HEK293 (cell line): ENCODE data around the gene VPS26C.
A peak's percentile ranks its signal among the peaks of the same experiment; 100 is the strongest.

Experiments used
- CTCF ChIA-PET: fragments of 350-600 bp; formaldehyde crosslinking; extraction: SDS; loops from one replicate; lab custom pipeline; 2021; ENCODE audit warnings: antibody characterized with exemption; lab: Yijun Ruan, JAX
- POLR2A ChIA-PET: fragments of 300-600 bp; formaldehyde crosslinking; extraction: SDS; loops from one replicate; lab custom pipeline; 2020; ENCODE audit warnings: antibody characterized with exemption, inconsistent platforms; lab: Yijun Ruan, JAX
- H3K27ac ChIP-seq: fragments of 200-500 bp; sonication (Bioruptor generic); 2 replicates; pipeline ENCODE4 v1.5.1; 2014; ENCODE audit warnings: low read depth, low read length, control low read depth, inconsistent platforms; ENCODE audit errors: extremely low read depth
- H3K36me3 ChIP-seq, 2 experiments: fragments of 200-500 bp in 1 of 2; sonication (Bioruptor generic) in 1 of 2; 1 replicate in 1 of 2; 2 replicates in 1 of 2; pipeline ENCODE4 v1.5.1; 2014 to 2017; ENCODE audit warnings: inconsistent platforms in 2 of 2, low read length in 2 of 2; ENCODE audit not compliant: control insufficient read depth in 2 of 2, insufficient read depth in 1 of 2
- H3K4me1 ChIP-seq: fragments of 200-500 bp; sonication (Bioruptor generic); 2 replicates; pipeline ENCODE4 v1.5.1; 2014; ENCODE audit warnings: mild to moderate bottlenecking, low read length, inconsistent platforms; ENCODE audit not compliant: control insufficient read depth, insufficient read depth
- H3K4me3 ChIP-seq: 2 replicates; pipeline ENCODE4 v1.5.1; 2011; ENCODE audit warnings: low read depth, mild to moderate bottlenecking, control low read depth, low read length, moderate library complexity
- H3K9me3 ChIP-seq: fragments of 200-500 bp; sonication (Bioruptor generic); 2 replicates; pipeline ENCODE4 v1.5.1; 2014; ENCODE audit warnings: low read depth, low read length, inconsistent platforms; ENCODE audit not compliant: control insufficient read depth, insufficient read depth
- GLI2 ChIP-seq: fragments of 450-650 bp; formaldehyde crosslinking; IDR thresholded peaks from 2 replicates; pipeline ENCODE4; 2017; ENCODE audit warnings: missing biosample characterization, missing genetic modification characterization, low read depth, borderline replicate concordance
- PRDM1 ChIP-seq: fragments of 450-650 bp; formaldehyde crosslinking; IDR thresholded peaks from 2 replicates; pipeline ENCODE4; 2016; ENCODE audit warnings: missing biosample characterization, missing genetic modification characterization
- SALL2 ChIP-seq: fragments of 450-650 bp; formaldehyde crosslinking; IDR thresholded peaks from 2 replicates; pipeline ENCODE4 v1.5.0; 2017; ENCODE audit warnings: missing biosample characterization, mild to moderate bottlenecking, missing genetic modification characterization, borderline replicate concordance
- SCRT1 ChIP-seq: fragments of 450-650 bp; formaldehyde crosslinking; IDR thresholded peaks from 2 replicates; pipeline ENCODE4 v1.5.1; 2016; ENCODE audit warnings: missing biosample characterization, missing genetic modification characterization, borderline replicate concordance
- SCRT2 ChIP-seq: fragments of 450-650 bp; formaldehyde crosslinking; IDR thresholded peaks from 2 replicates; pipeline ENCODE4 v1.5.1; 2016; ENCODE audit warnings: missing biosample characterization, missing genetic modification characterization
- WT1 ChIP-seq: fragments of 450-650 bp; formaldehyde crosslinking; IDR thresholded peaks from 2 replicates; pipeline ENCODE4 v1.5.1; 2016; ENCODE audit warnings: missing biosample characterization, missing genetic modification characterization
- ZBTB48 ChIP-seq: fragments of 450-650 bp; formaldehyde crosslinking; IDR thresholded peaks from 2 replicates; pipeline ENCODE4 v1.5.1; 2016; ENCODE audit warnings: missing biosample characterization, missing genetic modification characterization
- ZFHX2 ChIP-seq: fragments of 450-650 bp; formaldehyde crosslinking; conservative IDR thresholded peaks from 2 replicates; pipeline ENCODE4 v1.5.1; 2016; ENCODE audit warnings: missing biosample characterization, missing genetic modification characterization
- ZFP41 ChIP-seq: fragments of 450-650 bp; formaldehyde crosslinking; IDR thresholded peaks from 2 replicates; pipeline ENCODE4 v1.5.1; 2016; ENCODE audit warnings: missing biosample characterization, missing genetic modification characterization, borderline replicate concordance
- ZNF112 ChIP-seq: fragments of 450-650 bp; formaldehyde crosslinking; IDR thresholded peaks from 2 replicates; pipeline ENCODE4 v1.5.0; 2017; ENCODE audit warnings: missing biosample characterization, missing genetic modification characterization
- ZNF175 ChIP-seq: fragments of 450-650 bp; formaldehyde crosslinking; IDR thresholded peaks from 2 replicates; pipeline ENCODE4 v1.5.1; 2016; ENCODE audit warnings: missing biosample characterization, missing genetic modification characterization
- ZNF19 ChIP-seq: fragments of 450-650 bp; formaldehyde crosslinking; IDR thresholded peaks from 2 replicates; pipeline ENCODE4; 2016; ENCODE audit warnings: missing biosample characterization, missing genetic modification characterization, low read depth
- ZNF248 ChIP-seq: fragments of 450-650 bp; formaldehyde crosslinking; IDR thresholded peaks from 2 replicates; pipeline ENCODE4 v1.5.1; 2017; ENCODE audit warnings: missing biosample characterization, missing genetic modification characterization
- ZNF274 ChIP-seq, 2 experiments: fragments of 200-500 bp in 1 of 2; fragments of 450-650 bp in 1 of 2; sonication (Bioruptor generic) in 1 of 2; formaldehyde crosslinking in 1 of 2; IDR thresholded peaks; 2 replicates each; pipeline versions ENCODE4 v1.5.1 to v1.6.1; 2014 to 2016; ENCODE audit warnings: borderline replicate concordance in 1 of 2, inconsistent platforms in 1 of 2, low read length in 1 of 2, missing biosample characterization in 1 of 2, missing genetic modification characterization in 1 of 2
- ZNF311 ChIP-seq: fragments of 450-650 bp; formaldehyde crosslinking; IDR thresholded peaks from 2 replicates; pipeline ENCODE4 v1.5.1; 2017; ENCODE audit warnings: missing biosample characterization, missing genetic modification characterization, borderline replicate concordance
- ZNF37A ChIP-seq: fragments of 450-650 bp; IDR thresholded peaks from 2 replicates; pipeline ENCODE4 v1.5.1; 2018; ENCODE audit warnings: missing biosample characterization, missing genetic modification characterization
- ZNF571 ChIP-seq: fragments of 450-650 bp; formaldehyde crosslinking; IDR thresholded peaks from 2 replicates; pipeline ENCODE4 v1.5.0; 2017; ENCODE audit warnings: missing biosample characterization, missing genetic modification characterization
- ZNF624 ChIP-seq: fragments of 450-650 bp; formaldehyde crosslinking; IDR thresholded peaks from 2 replicates; pipeline ENCODE4 v1.5.1; 2017; ENCODE audit warnings: missing biosample characterization, missing genetic modification characterization
- ZNF626 ChIP-seq: fragments of 450-650 bp; sonication (Bioruptor Pico); formaldehyde crosslinking; IDR thresholded peaks from 2 replicates; pipeline ENCODE4 v1.5.1; 2018; ENCODE audit warnings: missing biosample characterization, missing genetic modification characterization, inconsistent platforms
- ZNF629 ChIP-seq: fragments of 450-650 bp; formaldehyde crosslinking; IDR thresholded peaks from 2 replicates; pipeline ENCODE4 v1.5.1; 2017; ENCODE audit warnings: missing biosample characterization, missing genetic modification characterization
- TF ChIP-seq, protein P1 (sequence below): fragments of 450-650 bp; formaldehyde crosslinking; IDR thresholded peaks from 2 replicates; pipeline ENCODE4 v1.5.1; 2017; ENCODE audit warnings: missing biosample characterization, missing genetic modification characterization
- TF ChIP-seq, protein P2 (sequence below): fragments of 450-650 bp; formaldehyde crosslinking; IDR thresholded peaks from 2 replicates; pipeline ENCODE4 v1.5.1; 2016; ENCODE audit warnings: missing biosample characterization, missing genetic modification characterization
- TF ChIP-seq, protein P3 (sequence below): fragments of 450-650 bp; formaldehyde crosslinking; IDR thresholded peaks from 2 replicates; pipeline ENCODE4 v1.5.1; 2016; ENCODE audit warnings: missing biosample characterization, missing genetic modification characterization
- TF ChIP-seq, protein P4 (sequence below): fragments of 450-650 bp; formaldehyde crosslinking; IDR thresholded peaks from 2 replicates; pipeline ENCODE4 v1.5.0; 2017; ENCODE audit warnings: missing biosample characterization, missing genetic modification characterization, borderline replicate concordance

The VPS26C gene

DNA sequence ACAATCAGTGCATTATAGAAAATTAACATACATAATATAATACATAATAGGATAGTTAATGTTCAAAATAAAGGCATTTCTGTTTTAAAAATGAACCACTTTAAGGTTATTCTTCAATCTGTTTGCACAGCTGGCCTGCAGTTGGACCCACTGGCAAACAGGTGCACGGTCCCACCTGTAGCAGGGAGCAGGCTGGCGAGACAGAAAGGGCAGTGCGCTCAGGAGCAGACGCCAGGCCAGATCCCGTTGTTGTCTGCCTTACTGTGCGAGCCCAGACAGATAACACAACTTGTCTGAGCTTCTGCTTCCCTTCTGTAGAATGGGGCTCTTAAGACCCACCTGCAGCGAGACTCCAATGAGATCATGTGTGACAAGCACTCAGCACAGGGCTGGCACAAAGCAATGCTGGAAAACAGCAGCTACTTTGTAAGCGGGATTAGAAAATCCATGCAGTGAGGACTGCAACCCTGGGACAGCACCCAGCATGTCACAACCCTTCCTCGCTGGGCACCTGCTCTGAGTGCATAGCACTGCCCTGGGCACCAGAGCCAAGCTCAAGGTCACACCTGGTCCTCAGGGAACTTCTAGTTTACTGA lies 33.5 kb downstream of the VPS26C start (continued):
- TF ChIP-seq, protein P1, sequence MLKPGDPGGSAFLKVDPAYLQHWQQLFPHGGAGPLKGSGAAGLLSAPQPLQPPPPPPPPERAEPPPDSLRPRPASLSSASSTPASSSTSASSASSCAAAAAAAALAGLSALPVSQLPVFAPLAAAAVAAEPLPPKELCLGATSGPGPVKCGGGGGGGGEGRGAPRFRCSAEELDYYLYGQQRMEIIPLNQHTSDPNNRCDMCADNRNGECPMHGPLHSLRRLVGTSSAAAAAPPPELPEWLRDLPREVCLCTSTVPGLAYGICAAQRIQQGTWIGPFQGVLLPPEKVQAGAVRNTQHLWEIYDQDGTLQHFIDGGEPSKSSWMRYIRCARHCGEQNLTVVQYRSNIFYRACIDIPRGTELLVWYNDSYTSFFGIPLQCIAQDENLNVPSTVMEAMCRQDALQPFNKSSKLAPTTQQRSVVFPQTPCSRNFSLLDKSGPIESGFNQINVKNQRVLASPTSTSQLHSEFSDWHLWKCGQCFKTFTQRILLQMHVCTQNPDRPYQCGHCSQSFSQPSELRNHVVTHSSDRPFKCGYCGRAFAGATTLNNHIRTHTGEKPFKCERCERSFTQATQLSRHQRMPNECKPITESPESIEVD (tag by site-specific recombination) = no peak
- TF ChIP-seq ZFP41 (tag by site-specific recombination) (no peak), ZNF571 (no peak), SCRT2 (tag by site-specific recombination) (peak; percentile 83), GLI2 (tag by site-specific recombination) (no peak), SCRT1 (tag by site-specific recombination) (peak; percentile 88), ZNF175 (tag by site-specific recombination) (no peak), ZNF624 (tag by site-specific recombination) (no peak)
- TF ChIP-seq, protein P2, sequence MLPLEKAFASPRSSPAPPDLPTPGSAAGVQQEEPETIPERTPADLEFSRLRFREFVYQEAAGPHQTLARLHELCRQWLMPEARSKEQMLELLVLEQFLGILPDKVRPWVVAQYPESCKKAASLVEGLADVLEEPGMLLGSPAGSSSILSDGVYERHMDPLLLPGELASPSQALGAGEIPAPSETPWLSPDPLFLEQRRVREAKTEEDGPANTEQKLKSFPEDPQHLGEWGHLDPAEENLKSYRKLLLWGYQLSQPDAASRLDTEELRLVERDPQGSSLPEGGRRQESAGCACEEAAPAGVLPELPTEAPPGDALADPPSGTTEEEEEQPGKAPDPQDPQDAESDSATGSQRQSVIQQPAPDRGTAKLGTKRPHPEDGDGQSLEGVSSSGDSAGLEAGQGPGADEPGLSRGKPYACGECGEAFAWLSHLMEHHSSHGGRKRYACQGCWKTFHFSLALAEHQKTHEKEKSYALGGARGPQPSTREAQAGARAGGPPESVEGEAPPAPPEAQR = no peak
- TF ChIP-seq, all 188 proteins: peak for 2

DNA sequence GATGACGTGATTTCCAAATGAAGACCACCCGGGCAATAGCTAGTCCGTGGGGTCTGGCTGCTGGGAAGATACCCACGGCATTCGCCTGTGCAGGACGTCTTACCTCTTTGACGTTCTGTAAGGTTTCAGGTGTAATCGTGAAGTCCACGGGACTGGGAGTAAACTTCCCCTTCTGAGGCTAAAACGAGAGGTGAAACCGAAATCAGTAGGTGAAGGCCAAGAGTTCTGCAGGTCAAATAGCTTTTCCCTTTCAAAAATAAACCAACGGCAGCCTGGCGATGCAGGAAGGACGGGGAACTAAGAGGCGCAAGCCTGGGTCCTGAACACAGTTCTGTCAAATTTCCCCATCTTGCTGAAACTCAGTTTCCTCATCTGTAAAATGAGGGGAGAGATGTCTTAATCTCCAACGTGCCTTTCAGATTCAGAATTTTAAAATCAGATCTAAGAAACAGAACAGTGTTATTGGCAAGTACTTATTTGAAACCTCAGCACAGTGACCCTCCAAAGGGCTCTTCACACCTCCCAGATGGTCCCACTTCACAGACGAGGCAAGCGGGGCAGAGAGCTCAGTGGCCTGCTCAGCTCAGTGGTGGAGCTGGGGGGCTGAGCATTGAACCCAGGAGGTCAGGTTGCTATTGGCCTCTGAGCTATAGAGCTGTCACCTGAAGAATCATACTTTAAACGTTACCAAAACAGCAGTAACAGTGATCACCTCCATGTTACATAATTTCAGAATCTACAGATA lies 34.7 kb downstream of the VPS26C start:
- POLR2A ChIA-PET = no interaction called here
- Histone ChIP-seq H3K9me3 (no peaks in the 10 kb centered on the region), H3K4me1 (no peaks in the 10 kb centered on the region), H3K4me3 (no peak overlapping the region)
- CTCF ChIA-PET = interaction anchor here (0.6 to 1.6 kb wide), 3 partner anchors 8 to 179 kb away, joined by 3 to 6 read pairs (median 3); no protein-coding TSS in a partner anchor
- TF ChIP-seq, protein P3, sequence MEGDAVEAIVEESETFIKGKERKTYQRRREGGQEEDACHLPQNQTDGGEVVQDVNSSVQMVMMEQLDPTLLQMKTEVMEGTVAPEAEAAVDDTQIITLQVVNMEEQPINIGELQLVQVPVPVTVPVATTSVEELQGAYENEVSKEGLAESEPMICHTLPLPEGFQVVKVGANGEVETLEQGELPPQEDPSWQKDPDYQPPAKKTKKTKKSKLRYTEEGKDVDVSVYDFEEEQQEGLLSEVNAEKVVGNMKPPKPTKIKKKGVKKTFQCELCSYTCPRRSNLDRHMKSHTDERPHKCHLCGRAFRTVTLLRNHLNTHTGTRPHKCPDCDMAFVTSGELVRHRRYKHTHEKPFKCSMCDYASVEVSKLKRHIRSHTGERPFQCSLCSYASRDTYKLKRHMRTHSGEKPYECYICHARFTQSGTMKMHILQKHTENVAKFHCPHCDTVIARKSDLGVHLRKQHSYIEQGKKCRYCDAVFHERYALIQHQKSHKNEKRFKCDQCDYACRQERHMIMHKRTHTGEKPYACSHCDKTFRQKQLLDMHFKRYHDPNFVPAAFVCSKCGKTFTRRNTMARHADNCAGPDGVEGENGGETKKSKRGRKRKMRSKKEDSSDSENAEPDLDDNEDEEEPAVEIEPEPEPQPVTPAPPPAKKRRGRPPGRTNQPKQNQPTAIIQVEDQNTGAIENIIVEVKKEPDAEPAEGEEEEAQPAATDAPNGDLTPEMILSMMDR (tag by site-specific recombination) = no peak
- no peak for TF ChIP-seq GLI2 (tag by site-specific recombination)
- TF ChIP-seq WT1 = no peak
- TF ChIP-seq SALL2 = no peak
- no peak for TF ChIP-seq ZNF311 (tag by site-specific recombination)
- TF ChIP-seq, all 188 proteins: peak for 0
- H3K36me3 ChIP-seq = peaks cover 17 to 66% of the 10 kb centered on the region in 2 experiments
- no peak overlapping the region for H3K27ac ChIP-seq

DNA sequence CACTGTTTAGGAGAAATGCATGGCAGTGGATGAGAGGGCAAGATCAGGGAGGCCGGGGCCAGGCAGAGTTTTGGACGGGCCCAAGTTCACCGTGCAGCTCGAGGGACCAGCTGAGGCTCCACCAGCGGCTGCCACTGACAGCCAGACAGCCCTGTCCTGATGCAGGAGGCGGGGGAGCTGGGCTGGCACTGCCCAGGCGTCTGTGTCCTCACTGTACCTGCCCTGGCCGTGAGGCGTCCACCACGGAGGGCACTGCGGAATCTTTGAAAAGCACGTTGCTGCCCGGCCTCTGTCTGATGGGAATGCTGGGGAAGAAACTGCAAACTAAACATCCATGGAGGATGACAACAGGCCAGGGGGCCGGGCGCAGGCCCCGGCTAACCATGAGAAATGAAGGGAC lies 35.5 kb downstream of the VPS26C start:
- no peaks in the 10 kb centered on the region for H3K9me3 ChIP-seq
- ChIA-PET POLR2A (interaction anchor here (1.4 kb wide), 1 partner anchor 35 kb away, joined by 10 read pairs; the partner anchor contains the start of gene VPS26C), CTCF (interaction anchor here (1.6 kb wide), 1 partner anchor 13 kb away, joined by 6 read pairs; no protein-coding TSS in a partner anchor)
- H3K4me3 ChIP-seq = no peak overlapping the region
- H3K4me1 ChIP-seq = no peaks in the 10 kb centered on the region
- peaks cover 19 to 67% of the 10 kb centered on the region in 2 experiments for H3K36me3 ChIP-seq
- H3K27ac ChIP-seq = no peak overlapping the region
- TF ChIP-seq SCRT1 (tag by site-specific recombination) (no peak), ZFHX2 (tag by site-specific recombination) (no peak), ZNF626 (no peak), PRDM1 (tag by site-specific recombination) (no peak), ZNF112 (tag by site-specific recombination) (no peak), ZNF19 (tag by site-specific recombination) (no peak), ZNF37A (no peak), ZBTB48 (no peak), ZNF274 (IDR thresholded peaks at IDR 0.05; ENCODE audit: low read length) (no peak), ZNF274 (tag by site-specific recombination; IDR thresholded peaks at IDR 0.05; ENCODE audit: borderline replicate concordance) (no peak), ZNF248 (tag by site-specific recombination) (no peak), ZNF629 (tag by site-specific recombination) (no peak)
- TF ChIP-seq, protein P4, sequence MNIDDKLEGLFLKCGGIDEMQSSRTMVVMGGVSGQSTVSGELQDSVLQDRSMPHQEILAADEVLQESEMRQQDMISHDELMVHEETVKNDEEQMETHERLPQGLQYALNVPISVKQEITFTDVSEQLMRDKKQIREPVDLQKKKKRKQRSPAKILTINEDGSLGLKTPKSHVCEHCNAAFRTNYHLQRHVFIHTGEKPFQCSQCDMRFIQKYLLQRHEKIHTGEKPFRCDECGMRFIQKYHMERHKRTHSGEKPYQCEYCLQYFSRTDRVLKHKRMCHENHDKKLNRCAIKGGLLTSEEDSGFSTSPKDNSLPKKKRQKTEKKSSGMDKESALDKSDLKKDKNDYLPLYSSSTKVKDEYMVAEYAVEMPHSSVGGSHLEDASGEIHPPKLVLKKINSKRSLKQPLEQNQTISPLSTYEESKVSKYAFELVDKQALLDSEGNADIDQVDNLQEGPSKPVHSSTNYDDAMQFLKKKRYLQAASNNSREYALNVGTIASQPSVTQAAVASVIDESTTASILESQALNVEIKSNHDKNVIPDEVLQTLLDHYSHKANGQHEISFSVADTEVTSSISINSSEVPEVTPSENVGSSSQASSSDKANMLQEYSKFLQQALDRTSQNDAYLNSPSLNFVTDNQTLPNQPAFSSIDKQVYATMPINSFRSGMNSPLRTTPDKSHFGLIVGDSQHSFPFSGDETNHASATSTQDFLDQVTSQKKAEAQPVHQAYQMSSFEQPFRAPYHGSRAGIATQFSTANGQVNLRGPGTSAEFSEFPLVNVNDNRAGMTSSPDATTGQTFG (tag by site-specific recombination) = no peak
